ENCODE results near the gene CAMK2D.

Gene CAMK2D

DNA sequence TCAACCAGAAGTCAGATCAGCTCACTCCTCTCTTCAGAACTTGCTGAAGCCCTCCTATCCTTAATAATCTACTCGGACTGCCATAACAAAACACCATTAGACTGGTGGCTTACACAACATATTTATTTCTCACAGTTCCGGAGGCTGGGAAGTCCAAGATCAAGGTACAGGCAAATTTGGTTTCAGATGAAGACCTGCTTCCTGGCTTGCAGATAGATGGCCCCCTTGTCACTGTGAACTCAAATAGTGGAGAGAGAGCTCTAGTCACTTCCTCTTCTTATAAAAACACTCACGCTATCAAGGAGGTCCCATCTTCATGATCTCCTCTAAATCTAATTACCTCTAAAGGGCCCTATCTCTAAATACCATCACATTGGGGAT, 125.1 kb downstream of the CAMK2D start:
- peak; percentile 74 to 75 for DNase-seq

DNA sequence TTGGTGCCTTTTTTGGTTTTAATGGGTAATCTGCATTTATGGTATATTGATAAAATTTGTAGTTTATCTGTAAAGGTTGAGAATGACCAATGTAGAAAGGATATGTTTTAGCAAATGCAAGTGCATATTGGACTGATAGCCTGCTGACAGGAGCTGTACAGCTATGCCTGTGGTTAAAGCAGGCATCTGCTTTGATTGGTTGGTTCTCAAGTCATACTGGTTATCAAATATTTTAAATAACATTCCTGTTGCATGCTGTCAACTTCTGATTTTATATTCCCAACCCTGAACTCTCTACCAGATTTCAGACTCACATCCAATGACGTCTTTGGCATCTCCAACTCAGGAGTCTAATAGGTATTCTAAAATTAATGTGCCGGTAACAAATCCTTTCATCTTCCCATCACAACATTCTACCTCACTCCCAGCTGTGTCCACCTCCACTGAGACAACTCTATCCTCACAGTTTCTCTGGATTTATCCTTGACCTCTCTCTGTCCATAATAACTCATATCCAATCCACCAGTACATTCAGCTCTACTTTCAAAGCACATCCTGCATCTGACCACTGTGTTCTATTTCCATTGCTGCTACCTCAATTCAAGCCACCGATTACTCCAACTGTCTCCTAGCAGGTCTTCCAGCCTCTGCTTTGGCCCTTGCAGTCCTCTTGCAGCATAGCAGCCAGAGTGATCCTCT, 125.7 kb downstream of the CAMK2D start:
- DNase-seq, result no peak

DNA sequence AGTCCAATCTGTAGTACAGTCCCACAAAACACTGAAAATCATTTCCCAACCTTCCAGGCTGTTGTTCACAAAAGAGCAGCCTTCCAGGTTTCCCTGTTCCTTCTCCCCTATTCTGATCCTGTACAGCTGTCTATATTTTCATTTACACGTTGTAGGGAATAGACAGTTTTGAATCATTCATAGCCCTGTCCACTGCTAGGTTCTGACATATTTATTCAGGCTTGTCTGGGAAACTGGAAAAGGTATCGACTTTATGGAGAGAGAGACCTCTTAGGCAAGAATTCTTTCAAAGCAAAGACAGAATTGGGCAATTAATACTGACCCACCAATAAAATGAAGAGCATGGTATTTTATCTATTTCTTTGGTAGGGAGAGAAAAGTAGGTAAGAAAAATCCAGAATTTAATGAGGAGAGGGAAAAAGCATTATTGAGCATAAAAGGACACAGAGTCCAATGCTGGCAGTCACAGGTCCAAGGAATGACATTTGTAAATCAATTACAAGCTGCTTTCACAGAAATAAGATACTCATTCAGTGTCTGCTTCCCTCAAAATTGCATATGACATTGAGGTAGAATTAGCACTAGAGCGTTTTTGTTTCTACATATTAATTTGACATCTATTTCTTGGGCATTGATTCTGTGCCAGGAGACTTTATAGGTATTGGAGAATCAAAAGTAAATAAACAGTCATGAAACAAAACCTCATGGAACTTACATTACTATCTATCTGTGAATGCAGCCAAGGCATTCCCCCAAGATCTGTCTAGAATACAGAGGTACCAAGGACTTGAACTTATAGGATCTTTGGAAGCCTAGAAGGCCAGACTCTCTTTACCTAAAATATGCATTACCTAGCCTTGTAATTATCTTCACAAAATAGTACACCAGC, 127.2 kb downstream of the CAMK2D start:
- DNase-seq, result no peak

DNA sequence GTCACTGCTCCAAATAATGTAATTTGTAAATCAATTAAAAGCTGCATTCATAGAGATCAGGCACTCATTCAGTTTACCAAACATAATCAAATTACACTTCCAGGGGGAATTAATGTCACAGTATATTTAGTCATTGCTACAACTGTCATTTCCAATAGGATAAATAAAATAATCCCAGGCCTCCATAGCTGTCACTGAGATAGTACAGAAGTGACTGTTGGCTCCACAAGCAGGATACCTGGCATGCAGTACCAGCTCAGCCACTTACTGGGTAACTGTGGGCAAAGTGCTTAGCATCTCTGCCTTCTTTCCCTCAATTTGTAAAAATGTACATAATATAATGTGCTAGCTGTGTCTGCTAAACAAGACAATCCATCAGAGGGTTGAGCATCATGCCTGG, 128.1 kb downstream of the CAMK2D start:
- DNase-seq, result no peak

DNA sequence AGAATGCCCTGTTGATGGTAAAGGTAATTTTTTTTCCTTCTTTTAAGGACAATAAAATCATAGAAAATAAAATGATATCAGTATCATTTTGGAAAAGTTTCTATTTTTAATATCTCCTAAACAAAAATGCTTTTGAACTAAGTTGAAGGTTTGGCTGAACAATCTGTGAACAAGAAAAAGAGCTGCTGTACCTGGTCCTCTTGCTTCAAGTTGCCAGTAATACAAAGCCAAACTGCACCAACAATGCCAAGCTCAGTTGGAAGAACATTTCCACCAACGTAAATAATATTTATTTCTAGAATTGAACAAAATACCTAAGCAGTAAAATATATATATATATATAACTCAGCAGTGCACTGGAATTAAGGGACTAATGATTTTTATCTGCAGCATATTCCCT, 132.8 kb downstream of the CAMK2D start:
- no peak for DNase-seq

DNA sequence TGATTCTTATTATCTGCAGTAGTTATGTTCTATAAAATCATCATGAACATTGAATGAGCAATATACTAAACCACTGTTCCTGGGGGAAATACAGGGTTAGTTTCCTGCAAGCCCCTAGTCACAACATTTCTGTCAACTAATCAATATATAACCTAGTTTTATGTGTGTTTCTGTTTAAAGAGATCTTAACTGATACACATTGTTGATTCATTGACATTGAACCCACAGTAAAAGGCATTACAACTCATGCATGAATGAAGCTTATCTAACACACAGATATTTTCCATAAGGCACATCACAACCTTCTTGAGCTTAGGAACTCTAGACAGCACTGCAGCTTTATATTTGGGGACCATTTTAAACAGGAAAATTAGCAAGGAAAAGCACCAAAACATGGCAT, 134.2 kb downstream of the CAMK2D start:
- no peak for DNase-seq

DNA sequence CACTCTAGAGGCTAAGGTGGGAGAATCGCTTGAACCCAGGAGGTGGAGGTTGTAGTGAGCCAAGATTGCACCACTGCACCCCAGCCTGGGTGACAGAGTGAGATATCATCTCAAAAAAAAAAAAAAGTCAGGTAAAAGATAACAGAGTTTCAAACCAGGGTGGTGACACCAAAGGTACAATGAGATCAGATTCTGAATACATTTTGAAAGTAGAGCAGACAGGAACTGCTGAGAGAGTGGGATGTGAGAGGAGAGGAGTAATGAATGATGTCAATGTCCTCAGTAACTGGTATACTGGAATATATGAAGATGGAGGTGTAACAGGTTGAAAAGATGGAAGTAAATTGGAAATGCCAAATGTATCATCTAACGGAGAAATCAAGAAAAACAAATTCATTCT, 135.6 kb downstream of the CAMK2D start:
- no peak for DNase-seq

DNA sequence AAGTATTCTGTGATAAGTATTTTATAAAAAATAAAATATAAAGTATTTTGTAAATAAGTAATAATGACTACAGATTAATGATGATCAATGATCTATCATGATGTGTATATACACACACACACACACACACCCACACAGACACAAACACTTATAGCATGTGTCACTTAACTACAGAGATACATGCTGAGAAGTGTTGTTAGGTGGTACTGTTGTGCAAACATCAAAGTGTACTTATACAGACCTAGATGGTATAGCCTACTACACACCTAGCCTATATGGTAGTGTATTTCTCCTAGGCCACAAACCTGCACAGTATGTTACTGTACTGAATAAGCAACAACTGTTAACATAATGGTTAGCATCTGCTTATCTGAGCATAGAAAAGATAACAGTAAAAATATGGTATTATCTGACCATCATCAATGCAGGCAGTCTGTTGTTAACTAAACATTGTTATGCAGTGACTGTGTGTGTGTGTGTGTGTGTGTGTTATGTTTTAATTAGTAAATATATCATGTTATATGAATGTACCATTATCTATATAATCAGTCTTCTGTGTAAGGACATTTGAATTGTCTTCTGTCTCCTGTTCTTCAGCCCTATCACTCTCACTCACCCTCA, 138.2 kb downstream of the CAMK2D start:
- no peak for DNase-seq

DNA sequence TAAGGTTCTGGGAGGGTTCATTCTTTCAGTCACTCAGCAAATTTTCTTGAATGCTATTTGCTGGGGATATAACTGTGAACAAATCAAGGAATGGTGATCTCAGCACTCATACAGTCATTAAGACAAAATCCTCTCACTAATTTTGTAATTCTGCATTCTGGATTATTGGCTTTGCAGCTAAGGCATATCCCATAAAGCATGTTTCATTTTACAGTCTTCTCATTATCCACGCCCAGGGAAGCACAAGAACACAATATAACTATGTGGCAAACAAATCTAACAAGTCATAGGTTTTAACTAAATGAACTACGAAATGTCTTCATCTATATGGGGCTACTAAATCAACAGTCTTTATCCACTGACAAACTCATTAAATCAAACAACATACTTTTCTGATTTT, 139.9 kb downstream of the CAMK2D start:
- no peak for DNase-seq

DNA sequence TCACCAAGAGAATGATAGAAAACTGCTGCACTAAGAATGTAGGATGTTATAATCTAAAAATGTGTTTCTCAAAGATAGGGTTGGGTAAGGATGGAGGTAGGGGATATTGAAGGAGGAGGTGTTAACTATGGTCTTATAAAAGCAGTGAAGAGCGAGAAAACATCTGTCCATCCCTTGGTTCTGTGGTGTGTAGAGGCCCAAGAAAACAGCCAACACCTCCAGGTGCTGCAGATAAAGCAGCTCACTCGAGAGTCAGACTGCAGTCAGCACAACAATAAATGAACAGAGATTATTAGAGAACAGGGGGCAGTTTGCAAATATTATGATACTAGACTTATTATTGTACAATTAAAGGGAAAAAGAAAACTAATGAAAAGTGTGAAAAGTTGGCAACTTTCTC, 141.5 kb downstream of the CAMK2D start:
- no peak for DNase-seq

DNA sequence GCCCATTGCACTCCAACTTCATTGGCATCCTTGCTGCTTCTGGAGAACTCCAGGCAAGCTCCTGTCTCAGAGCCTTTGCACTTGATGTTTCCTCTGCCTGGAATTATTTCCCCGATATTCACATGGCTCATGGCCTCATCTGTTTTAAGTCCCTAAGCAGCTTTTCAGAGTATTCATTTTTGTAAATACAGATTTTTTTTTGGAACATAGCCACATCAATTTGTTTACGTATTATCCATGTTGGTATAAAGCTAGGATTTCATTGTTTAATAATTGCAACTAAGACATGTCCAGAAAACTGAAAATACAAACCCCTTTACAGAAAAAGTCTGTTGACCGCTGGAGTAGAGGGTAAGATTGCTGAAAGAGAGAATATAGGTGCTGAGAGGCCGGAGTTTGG, 142.0 kb downstream of the CAMK2D start:
- no peak for DNase-seq

DNA sequence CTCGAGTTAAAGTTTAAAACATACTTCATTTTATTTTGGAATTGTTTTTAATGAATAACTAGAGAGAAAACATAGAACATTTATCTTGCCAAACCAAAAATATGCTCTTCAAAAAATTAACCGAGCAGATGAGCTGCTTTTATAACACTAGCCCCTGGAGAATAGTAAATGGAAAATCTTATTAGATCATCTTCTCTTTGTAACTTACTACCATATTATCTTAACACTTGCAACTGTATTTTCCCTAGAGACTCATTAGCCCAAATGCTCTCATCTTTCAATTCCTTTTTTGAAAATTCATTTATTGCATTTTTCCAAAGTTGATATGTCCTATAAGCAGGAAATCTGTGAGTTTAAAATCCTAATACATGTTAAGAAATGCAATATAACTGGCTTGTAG, 143.3 kb downstream of the CAMK2D start:
- no peak for DNase-seq

DNA sequence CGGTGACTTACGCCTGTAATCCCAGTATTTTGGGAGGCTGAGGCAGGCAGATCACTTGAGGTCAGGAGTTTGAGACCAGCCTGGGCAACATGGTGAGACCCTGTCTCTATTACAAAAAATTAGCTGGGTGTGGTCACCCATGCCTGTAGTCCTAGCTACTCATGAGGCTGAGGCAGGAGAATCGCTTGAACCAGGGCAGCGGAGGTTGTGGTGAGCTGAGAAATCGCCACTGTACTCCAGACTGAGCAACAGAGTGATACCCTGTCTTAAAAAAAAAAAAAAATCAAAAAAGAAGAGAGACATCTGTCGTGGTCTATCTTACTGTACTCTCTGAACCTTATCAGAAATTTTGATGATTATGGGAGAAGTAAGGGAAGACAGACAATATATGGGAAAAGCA, 144.3 kb downstream of the CAMK2D start:
- DNase-seq, result no peak

DNA sequence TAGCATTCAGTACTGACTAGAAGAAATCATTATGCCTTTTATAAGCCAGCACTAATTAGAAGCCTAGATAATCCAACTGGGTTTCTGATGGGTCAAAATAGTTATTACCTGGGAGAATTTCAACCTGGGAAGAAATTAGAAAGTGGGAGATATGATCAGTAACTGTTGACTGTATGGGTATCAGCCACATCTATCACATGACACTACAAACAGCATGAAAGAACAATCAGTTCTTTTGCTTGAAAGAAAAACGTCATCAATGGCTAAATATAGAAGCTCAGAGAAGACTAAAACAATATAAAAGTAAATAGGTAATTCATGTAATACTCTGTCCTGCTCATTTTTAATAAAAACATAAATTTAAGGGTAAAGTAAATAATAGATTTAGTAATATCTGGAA, 145.1 kb downstream of the CAMK2D start:
- no peak for DNase-seq

DNA sequence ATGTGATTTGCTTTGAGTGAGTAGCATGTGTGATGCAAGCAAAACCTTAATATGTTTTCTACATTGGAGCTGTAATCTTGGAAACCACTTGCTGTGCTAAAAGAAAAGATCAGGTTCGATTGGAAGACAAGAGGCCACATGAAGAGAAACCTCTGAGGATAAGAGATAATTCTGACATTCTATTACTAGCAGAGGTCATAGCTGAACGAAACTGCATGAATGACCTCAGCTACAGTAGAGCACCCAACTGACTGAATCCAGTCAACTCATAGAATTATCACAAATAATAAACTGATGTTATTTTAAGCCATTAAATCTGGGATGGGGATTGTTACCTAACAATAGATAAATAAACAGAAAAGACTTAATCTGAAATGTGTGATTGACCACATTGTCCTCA, 147.1 kb downstream of the CAMK2D start:
- DNase-seq, result no peak

DNA sequence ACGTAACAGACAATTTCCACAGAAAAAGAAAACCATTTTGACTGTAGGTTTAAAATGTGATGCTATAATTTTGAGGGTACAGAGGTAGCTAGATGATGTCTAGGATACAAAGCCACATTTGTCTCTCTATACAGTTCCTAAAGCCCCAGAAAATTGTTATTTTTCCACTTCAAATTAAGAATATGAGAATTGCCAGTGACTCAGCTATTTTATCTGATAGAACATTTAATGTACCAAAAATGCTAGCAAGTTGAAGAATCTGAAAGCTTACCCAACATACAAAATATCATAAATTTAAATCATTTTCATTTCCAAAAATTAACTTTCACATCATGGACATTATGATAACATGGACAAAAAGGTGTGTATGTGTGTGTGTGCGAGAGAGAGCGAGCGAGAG, 148.0 kb downstream of the CAMK2D start:
- DNase-seq, result no peak

DNA sequence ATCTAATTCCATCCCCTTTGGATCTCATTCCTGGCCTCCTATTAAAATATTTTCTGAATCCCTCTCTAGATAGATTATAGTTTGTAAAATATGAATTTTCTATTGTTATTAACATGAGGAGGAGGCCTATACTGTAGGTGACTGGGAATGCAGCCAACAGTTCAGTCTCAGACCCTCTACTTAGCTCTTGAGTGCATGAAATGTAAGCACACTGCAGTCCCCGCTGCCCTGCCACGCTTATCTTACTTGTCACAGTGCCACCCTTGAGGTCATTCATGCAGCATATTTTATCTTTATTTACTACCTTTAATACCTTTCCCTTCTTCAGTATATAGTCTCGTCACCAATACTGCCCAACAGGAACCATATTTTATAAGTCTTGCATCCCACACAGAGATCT, 151.0 kb downstream of the CAMK2D start:
- DNase-seq, result no peak

DNA sequence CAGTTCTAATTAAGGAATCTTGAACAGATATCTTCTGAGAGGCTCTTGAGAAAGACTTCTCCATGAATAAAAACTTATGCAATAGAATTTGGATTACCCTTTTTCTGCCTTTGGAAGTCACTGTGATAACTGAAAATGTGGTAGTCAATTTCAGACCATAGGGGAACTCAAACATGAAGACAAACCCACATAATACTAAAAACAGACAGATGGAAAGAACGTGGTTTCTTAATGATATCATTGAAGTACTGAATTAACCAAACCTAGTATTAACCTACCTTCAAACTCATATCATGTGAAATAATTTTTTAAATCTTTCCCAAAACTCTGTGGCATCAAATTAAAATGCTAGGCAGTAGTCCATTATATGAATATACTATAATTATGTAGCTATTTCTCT, 153.5 kb downstream of the CAMK2D start:
- no peak for DNase-seq

DNA sequence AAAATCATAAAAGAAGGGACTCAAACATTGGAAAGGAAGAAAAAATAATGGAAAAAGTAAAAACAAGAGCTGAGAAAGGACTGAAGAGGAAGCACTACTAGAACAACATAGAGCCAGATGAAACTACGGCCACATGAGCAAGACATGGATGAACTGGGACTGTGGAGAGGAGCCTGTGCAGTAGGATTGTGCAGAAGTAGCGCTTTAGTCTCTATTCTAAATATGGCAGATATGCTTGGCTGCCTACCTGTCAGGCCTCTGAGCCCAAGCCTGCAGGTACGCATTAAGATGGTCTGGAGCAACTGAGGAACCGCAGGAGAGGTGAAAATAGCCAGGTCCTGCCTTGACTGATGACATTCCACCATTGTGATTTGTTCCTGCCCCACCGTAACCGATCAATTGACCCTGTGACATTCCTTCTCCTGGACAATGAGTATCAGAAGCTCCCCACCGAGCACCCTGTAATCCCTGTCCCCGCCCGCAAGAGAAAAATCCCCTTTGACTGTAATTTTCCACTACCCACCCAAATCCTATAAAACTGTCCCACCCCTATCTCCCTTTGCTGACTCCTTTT, 154.3 kb downstream of the CAMK2D start:
- DNase-seq, result no peak

DNA sequence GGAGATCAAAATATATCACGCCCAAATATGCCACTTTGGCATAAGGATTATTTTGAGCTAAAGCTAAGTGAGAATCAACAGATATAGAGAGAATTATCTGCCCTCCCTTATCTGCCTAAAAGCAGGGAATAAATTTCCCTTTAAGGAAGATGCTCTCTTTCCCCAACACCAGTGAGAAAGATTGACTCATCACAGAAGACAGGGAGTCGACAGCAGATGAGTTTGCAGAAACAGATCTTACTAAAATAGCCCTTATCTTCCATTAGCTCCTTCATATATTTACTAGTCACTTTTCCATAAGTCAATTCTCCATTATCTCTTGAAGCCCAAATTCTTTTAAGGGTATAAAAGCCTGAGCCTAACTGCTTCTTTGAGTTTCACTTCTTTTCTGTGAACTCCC, 156.6 kb downstream of the CAMK2D start:
- DNase-seq, result no peak

DNA sequence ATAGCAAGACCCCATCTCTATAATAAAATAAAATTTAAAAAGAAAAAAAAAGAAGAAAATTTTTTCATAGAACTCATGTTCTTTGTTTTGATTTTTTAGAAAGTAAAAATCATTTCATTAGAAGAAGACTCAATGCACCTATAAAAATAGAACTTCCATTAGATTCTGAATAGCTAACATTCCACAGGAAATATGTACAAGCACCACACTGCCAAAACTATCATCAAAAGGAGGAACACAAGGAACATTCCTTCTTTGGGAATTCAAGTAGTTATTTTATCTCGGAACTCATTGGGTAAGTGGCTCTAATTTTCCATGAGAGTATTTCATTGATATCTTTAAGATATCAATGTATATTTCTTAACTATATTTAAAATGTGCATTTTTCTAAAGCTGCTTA, 157.6 kb downstream of the CAMK2D start:
- no peak for DNase-seq

DNA sequence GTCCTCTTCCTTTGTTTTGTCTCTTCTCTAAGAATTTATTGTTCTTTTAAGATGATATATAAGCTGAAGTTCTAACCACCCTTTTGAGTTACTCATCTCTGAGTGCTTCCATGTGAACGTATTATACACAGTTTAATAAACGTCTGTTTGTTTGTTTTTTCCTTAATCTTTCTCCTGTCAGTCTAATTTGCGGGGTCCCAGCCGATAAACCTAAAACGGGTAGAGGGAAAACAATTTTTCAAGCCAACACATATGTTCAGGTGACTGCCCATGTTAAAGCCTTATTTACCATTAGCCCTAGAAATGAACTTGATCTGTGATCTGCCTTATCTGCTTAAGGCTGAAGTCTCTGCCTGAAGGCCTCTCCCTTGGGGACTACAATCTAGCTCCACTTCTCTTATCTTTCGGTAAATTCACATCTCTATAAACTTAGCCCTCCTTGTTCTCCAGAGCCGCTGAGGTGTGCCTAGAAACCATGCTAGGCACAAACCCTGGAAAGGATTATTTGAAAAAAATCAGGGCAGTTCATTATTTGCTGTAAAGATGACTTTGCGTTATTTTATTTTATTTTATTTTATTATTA, 158.8 kb downstream of the CAMK2D start:
- DNase-seq, result no peak

DNA sequence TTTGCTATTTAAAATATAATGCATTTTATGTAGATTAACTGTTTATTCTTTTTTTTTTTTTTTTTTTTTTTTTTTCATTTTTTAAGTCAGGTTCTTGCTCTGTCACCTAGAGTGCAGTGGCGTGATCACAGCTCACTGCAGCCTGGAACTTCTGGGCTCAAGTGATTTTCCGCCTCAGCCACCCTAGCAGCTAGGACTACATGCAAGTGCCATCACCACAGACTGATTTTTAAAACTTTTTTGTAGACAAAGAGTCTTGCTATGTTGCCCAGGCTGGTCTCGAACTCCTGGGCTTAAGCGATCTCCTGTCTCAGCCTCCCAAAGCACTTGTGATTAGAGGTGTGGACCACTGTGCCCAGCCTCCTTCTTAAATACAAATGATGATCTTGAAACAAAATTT, 159.9 kb downstream of the CAMK2D start:
- no peak for DNase-seq

Measured in Kasumi-1 (cell line).